Right lung (tissue), 5 donors: ENCODE data around the gene HNRNPA3. TPM values are rescaled to one million over a fixed set of nuclear protein-coding genes. Genes with fewer than 3 reads are reported as not detected.
"Not testable (repeated sequence)": the region's sequence is repeated elsewhere in the genome, so short reads cannot be mapped to it uniquely, and the experiment has no call there.

Experiments used
- DNase-seq, 2 donors: peaks; one replicate each; pipeline ENCODE4 v3.0.0-alpha.2; 2013
- polyA plus RNA-seq, 5 donors: library from polyadenylated mRNA; unstranded; fragments of 120-200 nt; gene quantifications; one replicate each; pipeline versions ENCODE4 v1.2.1 to v1.2.3, GENCODE V29; 2013; ENCODE audit warnings: inconsistent platforms in 1 of 5, low replicate concordance in 1 of 5; ENCODE audit not compliant: insufficient read length in 5 of 5, insufficient read depth in 1 of 5

The HNRNPA3 gene
- polyA plus RNA-seq, 5 donors, result 503 to 610 (median 584) TPM

GRCh38 chr2:177252808-177253531, 40.4 kb downstream of the HNRNPA3 start:
- DNase-seq, result no peak

- no peak for DNase-seq
These were observed 41.1 kb downstream of the HNRNPA3 start for GRCh38 chr2:177253704-177254103.

GRCh38 chr2:177254433-177255226, 42.0 kb downstream of the HNRNPA3 start:
- no peak for DNase-seq

- DNase-seq, result no peak
These were observed 42.6 kb downstream of the HNRNPA3 start for GRCh38 chr2:177255227-177255601.

- DNase-seq, result no peak
These were observed 43.4 kb downstream of the HNRNPA3 start for GRCh38 chr2:177256026-177256425.

- no peak for DNase-seq
These were observed 44.1 kb downstream of the HNRNPA3 start for GRCh38 chr2:177256695-177257094.

GRCh38 chr2:177257471-177257870, 44.9 kb downstream of the HNRNPA3 start:
- no peak for DNase-seq

GRCh38 chr2:177258059-177258458, 45.5 kb downstream of the HNRNPA3 start:
- DNase-seq, result no peak

GRCh38 chr2:177260379-177260778, 47.8 kb downstream of the HNRNPA3 start:
- no peak for DNase-seq

GRCh38 chr2:177261116-177262060, 48.8 kb downstream of the HNRNPA3 start:
- no peak for DNase-seq

- no peak for DNase-seq
These were observed 49.5 kb downstream of the HNRNPA3 start for GRCh38 chr2:177262092-177262491.

- no peak for DNase-seq
These were observed 50.4 kb downstream of the HNRNPA3 start for GRCh38 chr2:177262958-177263450.

GRCh38 chr2:177263451-177264208, 51.0 kb downstream of the HNRNPA3 start:
- DNase-seq, result peak; percentile 99

GRCh38 chr2:177264209-177264692, 51.7 kb downstream of the HNRNPA3 start:
- DNase-seq, result peak; percentile 64 to 69

- peak; percentile 94 for DNase-seq
These were observed 52.3 kb downstream of the HNRNPA3 start, which contains the start of gene NFE2L2 for GRCh38 chr2:177264693-177265587. NFE2L2 (minus strand) TSS chr2:177264727; CDS start chr2:177264576, 151 bp downstream.

GRCh38 chr2:177265824-177266817, 53.5 kb downstream of the HNRNPA3 start:
- DNase-seq, result no peak

GRCh38 chr2:177266955-177267354, 54.4 kb downstream of the HNRNPA3 start:
- DNase-seq, result not testable (repeated sequence)

GRCh38 chr2:177268187-177268871, 55.7 kb downstream of the HNRNPA3 start:
- no peak for DNase-seq
